GM19099 (cell line): Measurements from ENCODE around the gene PRSS8.

Experiments used
- POLR2A ChIP-seq: IDR thresholded peaks from 3 replicates; pipeline ENCODE4 v1.6.1; 2011; ENCODE audit warnings: low read depth; ENCODE audit not compliant: insufficient read length; ENCODE audit errors: extremely low read depth

The PRSS8 gene

GRCh38 chr16:31148896-31149295 lies 13.4 kb upstream of the PRSS8 start:
- TF ChIP-seq POLR2A, result no peak

GRCh38 chr16:31148281-31148728 lies 12.8 kb upstream of the PRSS8 start:
- TF ChIP-seq POLR2A, result no peak

- TF ChIP-seq POLR2A, result no peak
Measured at GRCh38 chr16:31147574-31147973, 12.0 kb upstream of the PRSS8 start.

- TF ChIP-seq POLR2A, result no peak
Measured at GRCh38 chr16:31145398-31145990, 10.0 kb upstream of the PRSS8 start.

GRCh38 chr16:31143694-31144148 lies 8.2 kb upstream of the PRSS8 start:
- no peak for TF ChIP-seq POLR2A

GRCh38 chr16:31143011-31143693 lies 7.6 kb upstream of the PRSS8 start:
- no peak for TF ChIP-seq POLR2A

GRCh38 chr16:31142109-31143010 lies 6.8 kb upstream of the PRSS8 start:
- peak; percentile 43 for TF ChIP-seq POLR2A

GRCh38 chr16:31141489-31142108 lies 6.1 kb upstream of the PRSS8 start:
- no peak for TF ChIP-seq POLR2A

- TF ChIP-seq POLR2A, result no peak
Measured at GRCh38 chr16:31138621-31139578, 3.4 kb upstream of the PRSS8 start.

- TF ChIP-seq POLR2A, result no peak
Measured at GRCh38 chr16:31136287-31136662, 748 bp upstream of the PRSS8 start.

- TF ChIP-seq POLR2A, result no peak
Measured at GRCh38 chr16:31134625-31135534, 647 bp downstream of the PRSS8 start.

- TF ChIP-seq POLR2A, result no peak
Measured at GRCh38 chr16:31134091-31134571, 1.4 kb downstream of the PRSS8 start.

GRCh38 chr16:31133046-31133501 lies 2.5 kb downstream of the PRSS8 start:
- no peak for TF ChIP-seq POLR2A
